NCI-H187 treated with DMSO at 0.1 percent for 48 hours (cell line): ENCODE measurements around the gene LTBP2.
A peak's percentile ranks its signal among the peaks of the same experiment; 100 is the strongest.

ENCODE experiments used
- DNase-seq: peaks from one replicate; lab custom pipeline; 2025; lab: John Stamatoyannopoulos, UW

The LTBP2 gene

GRCh38 chr14:74571901-74572725 is 39.9 kb downstream of the LTBP2 start:
- DNase-seq = peak; percentile 31

- DNase-seq = no peak
Measured at GRCh38 chr14:74571441-74571841, 40.6 kb downstream of the LTBP2 start.

- DNase-seq = no peak
Measured at GRCh38 chr14:74570696-74571095, 41.3 kb downstream of the LTBP2 start.

- DNase-seq = peak; percentile 21
Measured at GRCh38 chr14:74569806-74570591, 42.0 kb downstream of the LTBP2 start.

GRCh38 chr14:74569387-74569786 is 42.6 kb downstream of the LTBP2 start:
- DNase-seq = no peak

GRCh38 chr14:74568911-74569310 is 43.1 kb downstream of the LTBP2 start:
- no peak for DNase-seq

- DNase-seq = no peak
Measured at GRCh38 chr14:74568380-74568649, 43.7 kb downstream of the LTBP2 start.

GRCh38 chr14:74567646-74568379 is 44.2 kb downstream of the LTBP2 start:
- DNase-seq = no peak

GRCh38 chr14:74567219-74567618 is 44.8 kb downstream of the LTBP2 start:
- DNase-seq = no peak

GRCh38 chr14:74566174-74567141 is 45.6 kb downstream of the LTBP2 start:
- no peak for DNase-seq

- DNase-seq = no peak
Measured at GRCh38 chr14:74563586-74564159, 48.4 kb downstream of the LTBP2 start.

- DNase-seq = no peak
Measured at GRCh38 chr14:74563233-74563585, 48.8 kb downstream of the LTBP2 start.

GRCh38 chr14:74562515-74563232 is 49.4 kb downstream of the LTBP2 start:
- DNase-seq = no peak

- DNase-seq = no peak
Measured at GRCh38 chr14:74558655-74559054, 53.4 kb downstream of the LTBP2 start.

GRCh38 chr14:74557691-74558090 is 54.3 kb downstream of the LTBP2 start:
- DNase-seq = no peak

GRCh38 chr14:74555476-74556050 is 56.5 kb downstream of the LTBP2 start:
- DNase-seq = no peak

GRCh38 chr14:74554742-74555362 is 57.2 kb downstream of the LTBP2 start:
- DNase-seq = no peak

- no peak for DNase-seq
Measured at GRCh38 chr14:74552623-74553022, 59.4 kb downstream of the LTBP2 start.

- DNase-seq = no peak
Measured at GRCh38 chr14:74551431-74552371, 60.3 kb downstream of the LTBP2 start.
